H1 (cell line): ENCODE data around the gene CFP.

Source experiments
- ATF2 ChIP-seq: IDR thresholded peaks from 2 replicates; pipeline ENCODE4 v1.6.1; 2012; ENCODE audit warnings: low read length, inconsistent platforms
- CHD7 ChIP-seq: fragments of 300-600 bp; sonication (generic); IDR thresholded peaks from 2 replicates; pipeline ENCODE4 v1.7.1; 2012; ENCODE audit warnings: low read length, moderate library complexity, mild to moderate bottlenecking, inconsistent platforms; ENCODE audit not compliant: insufficient replicate concordance
- CTCF ChIP-seq, 3 experiments: IDR thresholded peaks; 1 replicate in 2 of 3; 2 replicates in 1 of 3; pipeline versions ENCODE4 v1.5.1 to v1.6.1; 2011; ENCODE audit warnings: low read length in 3 of 3, mild to moderate bottlenecking in 3 of 3, inconsistent platforms in 2 of 3, low read depth in 1 of 3, moderate library complexity in 1 of 3; ENCODE audit not compliant: insufficient read depth in 1 of 3; ENCODE audit errors: control extremely low read depth in 1 of 3
- EZH2 ChIP-seq: fragments of 200-600 bp; sonication (generic); IDR thresholded peaks from 2 replicates; pipeline ENCODE4 v1.7.1; 2012; ENCODE audit warnings: low read depth, mild to moderate bottlenecking, moderate library complexity, low read length, inconsistent platforms; ENCODE audit not compliant: severe bottlenecking
- MAX ChIP-seq: IDR thresholded peaks from 2 replicates; pipeline ENCODE4 v1.6.1; 2012; ENCODE audit warnings: inconsistent platforms
- NRF1 ChIP-seq: IDR thresholded peaks from 2 replicates; pipeline ENCODE4 v1.6.1; 2011; ENCODE audit warnings: mild to moderate bottlenecking, low read depth, low read length, improper control_type of control experiment
- RAD21 ChIP-seq, 2 experiments: IDR thresholded peaks in 1 of 2; conservative IDR thresholded peaks in 1 of 2; 2 replicates each; pipeline ENCODE4 v1.6.1; 2011; ENCODE audit warnings: low read depth in 2 of 2, low read length in 2 of 2, improper control_type of control experiment in 1 of 2, inconsistent platforms in 1 of 2, mild to moderate bottlenecking in 1 of 2, moderate library complexity in 1 of 2
- YY1 ChIP-seq: IDR thresholded peaks from 2 replicates; pipeline ENCODE4 v1.6.1; 2011; ENCODE audit warnings: low read depth, mild to moderate bottlenecking, low read length

GRCh38 chrX:47610511-47610910 is 19.2 kb downstream of the CFP start:
- TF ChIP-seq CTCF (IDR thresholded peaks at IDR 0.05; ENCODE audit: control extremely low read depth in 1 of 3, insufficient read depth in 1 of 3, low read depth in 1 of 3, low read length in 3 of 3) (no peak), ATF2 (no peak), EZH2 (no peak), CHD7 (no peak), YY1 (no peak), RAD21 (IDR thresholded peaks at IDR 0.05 in 1 of 2, conservative IDR thresholded peaks at IDR 0.05 in 1 of 2; ENCODE audit: low read depth in 2 of 2, low read length in 2 of 2) (no peak), MAX (no peak), NRF1 (no peak)
